Measurements from ENCODE around the gene SSPN.
"Not testable (repeated sequence)": the region's sequence is repeated elsewhere in the genome, so short reads cannot be mapped to it uniquely, and the experiment has no call there.

Gene SSPN

DNA sequence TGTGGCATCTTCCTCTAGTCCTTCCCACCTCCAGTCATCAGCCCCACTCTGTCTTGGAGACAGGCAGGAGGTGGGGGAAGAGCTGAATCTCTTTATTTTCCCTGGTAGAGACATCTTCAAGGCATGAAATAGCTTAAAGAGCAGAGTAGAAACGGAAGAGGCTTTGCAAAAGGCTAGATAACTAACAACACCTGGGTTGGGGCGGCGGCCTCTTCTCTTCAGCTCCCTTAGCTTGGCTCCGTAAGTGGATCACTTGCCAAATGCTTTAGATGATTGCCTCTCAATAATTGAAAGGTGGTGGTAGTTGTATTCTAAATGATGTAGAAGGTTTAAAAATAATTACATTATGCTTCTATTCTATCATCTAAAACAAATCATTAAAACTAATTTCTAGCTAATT, 36.1 kb downstream of the SSPN start:
- no peak for DNase-seq

DNA sequence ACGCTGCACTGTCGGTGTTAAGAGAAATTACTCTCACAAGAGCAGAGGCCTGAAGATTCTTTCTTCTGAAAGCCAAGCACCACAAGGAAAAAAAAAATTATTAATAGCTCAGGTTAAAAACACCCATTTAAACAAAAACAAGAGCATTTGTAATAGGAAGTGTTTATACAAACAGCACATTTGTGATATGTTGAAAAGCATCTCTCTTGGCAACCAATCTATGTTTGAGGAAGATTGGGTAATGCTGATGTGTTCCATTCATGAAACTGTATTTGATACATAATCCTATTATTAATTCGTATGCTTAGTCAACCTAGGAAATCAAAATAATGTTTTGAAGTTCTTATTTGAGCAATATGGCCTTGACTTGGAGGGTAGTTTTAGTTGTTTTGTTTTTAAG, 36.5 kb downstream of the SSPN start:
- no peak for DNase-seq

DNA sequence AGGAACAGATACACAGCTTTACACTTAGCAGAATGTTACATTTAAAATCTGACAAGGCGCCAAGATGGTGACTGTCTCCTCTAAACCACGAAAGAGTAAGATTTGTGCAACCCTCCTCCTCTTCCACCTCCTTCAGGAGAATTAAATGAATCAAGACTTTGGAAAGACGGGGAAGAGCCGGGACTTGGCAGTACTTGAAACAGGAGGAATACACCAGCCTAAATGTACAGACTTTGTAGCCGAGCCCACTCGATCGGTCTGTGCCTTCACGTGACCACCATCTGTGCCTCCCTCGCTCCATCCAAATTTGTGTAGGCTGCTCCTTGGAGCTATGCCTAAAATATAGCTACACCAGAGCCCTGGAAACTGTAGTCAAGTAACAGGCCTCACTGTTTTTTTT, 38.3 kb downstream of the SSPN start:
- no peak for DNase-seq

DNA sequence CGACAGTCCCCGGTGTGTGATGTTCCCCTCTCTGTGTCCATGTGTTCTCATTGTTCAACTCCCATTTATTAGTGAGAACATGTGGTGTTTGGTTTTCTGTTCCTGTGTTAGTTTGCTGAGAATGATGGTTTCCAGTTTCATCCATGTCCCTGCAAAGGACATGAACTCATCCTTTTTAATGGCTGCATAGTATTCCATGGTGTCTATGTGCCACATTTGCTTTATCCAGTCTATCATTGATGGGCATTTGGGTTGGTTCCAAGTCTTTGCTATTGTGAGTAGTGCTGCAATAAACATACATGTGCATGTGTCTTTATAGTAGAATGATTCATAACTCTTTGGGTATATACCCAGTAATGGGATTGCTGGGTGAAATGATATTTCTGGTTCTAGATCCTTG, 40.1 kb downstream of the SSPN start:
- not testable (repeated sequence) for DNase-seq

DNA sequence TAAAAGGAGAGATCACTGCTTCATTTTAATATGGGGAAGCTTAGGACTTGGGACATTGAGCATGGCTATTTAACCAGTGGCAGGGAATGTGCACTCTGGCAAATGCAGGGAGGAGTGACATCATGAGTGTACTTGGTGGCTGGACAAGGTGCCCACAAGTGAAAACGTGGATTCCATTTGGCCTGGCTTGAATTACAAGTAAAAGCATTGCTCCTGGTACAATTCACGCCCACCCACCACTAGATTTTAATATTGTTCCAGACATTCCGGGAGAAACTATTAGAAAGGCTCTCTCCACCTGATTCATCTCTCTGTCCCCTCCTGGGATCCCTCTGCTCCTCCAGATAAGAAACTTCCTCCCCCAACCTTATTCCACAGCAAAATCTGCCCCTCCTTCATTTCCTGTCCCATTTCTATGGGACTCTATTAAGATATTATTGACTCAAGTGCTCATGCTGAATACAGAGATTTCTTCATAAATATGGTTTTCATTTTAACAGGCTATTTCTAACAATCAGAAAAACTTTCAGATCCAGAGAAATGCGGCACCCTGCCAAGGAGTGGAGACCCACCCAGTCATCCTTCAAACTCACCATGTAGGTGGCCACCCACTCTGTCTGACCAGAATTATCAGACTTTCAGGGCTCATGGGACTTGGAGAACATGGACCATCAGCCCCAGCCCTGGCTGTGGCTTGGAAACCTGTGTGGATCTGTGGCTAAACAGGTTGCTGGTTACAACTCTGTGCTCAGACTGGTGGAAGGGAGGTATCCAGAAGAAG, 43.2 kb downstream of the SSPN start:
- no peak for DNase-seq

DNA sequence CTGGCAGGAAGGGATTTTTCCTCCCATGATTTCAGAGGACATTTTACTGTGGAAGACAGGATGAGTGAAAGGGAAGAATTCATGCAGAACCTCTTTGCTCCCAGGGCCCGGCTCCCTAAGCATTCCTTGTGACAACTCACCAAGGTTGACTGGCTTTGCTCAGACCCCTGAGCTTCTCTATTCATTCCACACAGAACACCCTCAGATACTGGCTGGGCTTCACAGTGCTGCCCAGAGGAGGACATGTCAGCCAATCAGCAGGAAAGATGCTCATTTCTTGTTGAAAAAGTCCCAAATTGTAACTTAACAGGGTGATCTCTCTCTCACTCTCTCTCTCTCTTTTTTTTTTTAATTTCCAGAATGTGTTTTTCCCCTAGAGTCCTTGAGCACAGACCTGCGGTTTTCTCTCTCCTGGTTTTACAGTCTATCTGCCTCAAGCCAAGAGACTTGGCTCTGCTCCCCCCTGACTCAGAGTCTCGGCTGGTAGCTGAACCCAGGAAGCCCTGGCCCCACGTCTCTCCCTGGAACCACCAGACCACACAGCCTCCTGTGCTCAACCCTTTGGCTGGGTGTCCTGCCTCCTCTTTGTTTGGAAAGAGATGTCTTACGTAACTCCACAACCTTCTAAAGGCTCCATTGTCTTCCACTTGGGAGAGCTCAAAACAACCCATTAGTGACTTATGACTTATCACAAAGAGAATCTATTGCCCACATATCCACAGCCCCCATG, 43.9 kb downstream of the SSPN start:
- DNase-seq: no peak

DNA sequence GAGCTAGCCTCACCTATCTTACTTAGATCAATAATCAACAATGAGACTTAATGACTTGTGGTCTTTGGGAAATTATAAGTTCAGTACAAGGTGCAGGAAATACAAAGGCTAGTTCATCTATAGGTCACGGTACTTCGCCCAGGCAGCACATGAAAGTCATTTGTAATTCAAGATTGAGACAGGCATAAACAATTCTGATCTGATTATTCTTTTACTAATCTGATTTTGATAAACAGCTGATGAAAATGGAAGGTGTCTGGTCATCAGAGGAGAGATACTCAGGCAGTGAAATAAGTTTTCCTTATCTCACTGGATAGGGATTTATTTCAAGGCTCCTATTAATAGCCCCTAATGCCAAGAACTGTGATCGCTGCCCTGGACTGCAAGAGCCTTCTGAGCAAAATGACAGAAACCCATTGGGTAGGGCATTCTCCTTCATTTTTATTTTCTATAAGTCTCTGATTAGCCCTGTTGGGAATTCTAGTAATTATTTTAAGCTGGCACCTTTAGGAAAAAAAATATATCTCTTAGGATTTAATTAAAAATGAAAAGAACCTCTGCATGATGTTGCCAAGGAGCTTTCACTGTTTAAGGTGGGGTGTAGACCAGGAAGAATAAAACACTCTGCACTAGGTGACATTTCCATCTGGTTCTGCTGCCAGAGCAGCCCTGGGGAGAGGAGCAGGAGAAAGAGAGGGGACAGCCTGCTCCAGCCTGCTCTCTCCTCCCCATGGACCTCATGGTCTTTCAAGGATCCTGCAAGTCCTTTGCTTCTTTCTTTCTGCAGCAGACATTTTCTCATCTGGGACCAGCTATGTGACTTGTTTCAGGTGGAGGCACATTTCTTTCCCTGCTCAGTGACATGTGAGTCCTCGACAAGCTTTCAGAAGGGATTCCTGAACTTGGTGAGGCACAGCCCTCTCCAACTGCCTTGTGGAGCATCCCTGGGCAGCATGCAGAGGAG, 44.8 kb downstream of the SSPN start:
- no peak for DNase-seq

DNA sequence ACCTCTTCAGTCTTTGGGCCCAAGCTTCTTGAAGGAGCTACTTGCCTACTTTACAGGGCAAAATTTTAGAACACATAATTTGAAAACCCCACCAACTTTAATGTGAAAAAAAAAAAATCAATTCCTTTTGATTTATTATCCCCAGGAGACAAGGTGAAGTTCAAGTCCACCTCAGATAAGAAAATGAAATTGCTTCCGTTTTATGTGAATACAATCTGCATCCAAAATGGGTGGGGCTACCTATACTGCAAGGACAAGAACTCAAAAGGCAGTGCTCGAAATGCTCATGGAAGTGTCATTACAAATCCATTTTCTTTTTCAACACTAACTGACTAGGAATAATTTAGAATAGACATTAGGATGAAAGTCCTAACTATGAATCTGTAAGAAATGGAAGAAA, 45.7 kb downstream of the SSPN start:
- DNase-seq: no peak

DNA sequence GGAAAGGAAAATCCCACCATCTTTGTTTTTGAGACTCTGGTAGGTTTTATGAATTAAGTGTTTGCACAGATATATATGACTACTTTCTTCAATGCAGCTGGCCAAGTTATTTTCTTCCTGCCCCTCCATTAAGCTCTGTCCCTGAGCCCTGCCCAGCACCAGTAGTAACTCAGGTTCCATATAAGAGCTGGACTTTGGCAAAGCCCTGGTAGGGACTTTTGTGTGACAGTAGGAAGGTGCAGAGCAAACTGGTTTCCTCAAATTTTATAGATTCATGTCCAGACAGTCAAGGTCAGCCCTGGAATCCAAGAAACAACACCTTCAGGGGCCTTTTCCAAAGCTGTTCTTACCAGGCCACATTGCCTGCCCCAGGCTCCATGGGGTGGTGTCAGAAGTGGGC, 47.3 kb downstream of the SSPN start:
- no peak for DNase-seq

DNA sequence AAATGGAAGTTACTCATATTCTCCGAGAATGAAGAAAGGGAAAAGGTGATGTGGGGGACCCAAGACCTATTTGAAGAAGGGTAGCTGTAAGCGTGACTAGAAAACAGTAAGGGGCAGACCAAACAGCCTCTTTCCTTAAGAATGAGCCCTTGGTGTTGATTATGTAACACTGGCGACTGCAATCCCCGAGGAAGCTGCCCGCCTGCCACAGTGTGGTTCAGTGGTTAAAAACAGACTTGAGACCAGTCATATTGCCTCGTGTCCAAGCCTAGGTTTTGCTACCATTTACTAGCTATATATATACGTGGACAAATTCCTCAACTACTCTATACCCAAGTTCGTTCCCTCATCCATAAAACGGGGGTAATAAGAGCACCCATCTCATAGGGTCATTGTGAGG, 49.1 kb downstream of the SSPN start:
- DNase-seq: no peak

DNA sequence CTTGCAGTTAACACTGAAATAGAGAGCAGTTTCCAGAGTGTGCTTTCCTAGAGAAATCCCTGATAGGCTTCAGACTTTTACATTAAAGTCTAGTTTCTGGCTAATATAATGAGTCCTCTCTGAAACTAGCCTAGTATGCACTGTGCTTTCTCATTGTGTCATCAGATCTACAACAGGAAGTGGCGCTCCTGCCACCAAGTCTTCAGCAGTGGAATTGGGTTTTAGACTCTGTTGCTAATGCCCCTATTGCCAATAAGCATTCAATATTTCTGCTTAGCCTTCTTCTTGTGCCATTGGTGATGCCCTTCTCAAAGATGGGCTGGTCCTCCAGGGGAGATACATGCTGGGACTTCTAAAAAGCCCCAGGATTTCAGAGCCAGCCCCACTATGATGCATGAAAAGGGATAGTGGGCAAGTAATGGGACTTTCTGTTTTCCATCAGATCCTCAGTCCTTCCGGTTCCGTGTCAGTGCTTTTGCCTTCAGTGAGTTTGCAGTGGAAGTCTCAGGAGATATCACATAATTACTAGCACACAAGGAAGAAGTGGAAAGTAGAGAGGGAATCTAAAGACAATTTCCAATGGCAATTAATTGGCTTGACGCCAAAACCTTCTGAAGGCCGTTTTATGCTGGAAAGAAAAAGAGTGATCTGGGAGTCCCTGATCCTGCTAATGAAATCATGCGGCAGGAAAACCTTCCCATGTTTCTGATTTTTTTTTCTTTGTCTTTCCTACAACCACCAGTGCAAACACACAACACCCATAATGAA, 50.0 kb downstream of the SSPN start:
- DNase-seq: no peak

DNA sequence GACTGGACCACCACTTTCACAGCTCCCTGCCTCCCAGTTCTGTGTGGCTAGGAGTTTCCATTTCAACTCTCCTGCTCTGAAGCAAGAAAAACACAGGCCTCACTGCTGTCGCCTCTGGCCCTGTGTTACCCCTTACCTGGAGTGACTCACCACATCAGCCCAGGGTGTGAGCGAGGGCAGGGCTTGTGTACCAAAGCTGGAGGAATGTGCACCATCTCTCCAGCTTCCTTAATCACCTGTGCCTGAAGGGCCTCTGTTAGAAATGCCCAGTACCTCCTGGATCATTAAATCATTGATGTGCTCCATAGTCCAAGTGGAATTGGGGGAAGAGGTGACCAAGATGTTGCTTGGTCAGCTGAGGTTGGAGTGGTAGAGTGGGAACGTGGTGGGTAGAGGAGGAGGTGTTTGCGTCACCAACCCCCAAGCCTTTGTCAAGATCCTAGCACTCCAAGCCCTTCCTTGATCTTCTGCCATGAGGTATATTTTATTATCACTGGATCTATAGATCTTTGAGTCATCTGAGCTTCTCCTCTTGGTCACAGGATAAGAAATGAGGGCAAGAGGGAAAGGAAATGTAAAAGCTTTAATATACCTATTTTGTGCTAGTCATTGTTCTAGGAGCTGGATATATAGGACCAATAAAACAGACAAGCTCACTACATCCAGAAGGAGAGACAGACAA, 51.3 kb downstream of the SSPN start:
- no peak for DNase-seq

DNA sequence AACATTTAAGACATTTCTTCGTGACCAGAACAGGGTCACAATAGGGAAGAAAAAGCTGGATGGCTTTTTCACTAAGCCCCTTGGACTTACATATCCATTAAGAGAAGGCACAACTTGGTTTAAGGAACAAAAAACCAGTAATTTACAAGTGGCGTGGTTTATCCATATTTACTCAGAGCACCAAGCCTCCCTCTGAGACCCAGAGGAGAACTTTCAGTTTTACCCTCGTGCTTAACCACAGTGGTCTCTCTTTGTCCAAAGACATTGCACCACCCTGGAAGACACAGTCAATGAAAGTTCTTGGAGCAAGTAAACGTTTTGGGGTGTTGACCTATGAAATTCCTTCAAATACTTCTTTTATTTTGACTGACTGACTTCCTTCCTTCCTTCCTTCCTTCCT, 52.5 kb downstream of the SSPN start:
- DNase-seq: no peak

DNA sequence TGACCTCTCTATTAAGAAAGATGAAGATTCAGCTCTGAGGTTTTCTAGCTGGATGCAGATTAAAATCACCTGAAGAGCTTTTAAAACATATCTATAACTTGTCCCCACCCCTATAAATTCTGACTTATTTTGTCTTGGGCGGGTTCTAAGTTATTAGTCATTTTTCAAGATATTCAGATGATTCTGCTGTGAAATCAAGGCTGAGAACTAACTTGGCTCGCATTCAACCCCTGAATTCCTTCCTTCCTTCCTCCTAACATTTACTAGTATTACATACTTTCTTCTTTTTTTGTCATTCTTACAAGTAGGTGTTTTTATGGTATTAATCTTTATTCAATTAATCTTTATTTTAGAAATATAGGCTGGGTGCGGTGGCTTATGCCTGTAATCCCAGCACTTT, 55.4 kb downstream of the SSPN start:
- no peak for DNase-seq

DNA sequence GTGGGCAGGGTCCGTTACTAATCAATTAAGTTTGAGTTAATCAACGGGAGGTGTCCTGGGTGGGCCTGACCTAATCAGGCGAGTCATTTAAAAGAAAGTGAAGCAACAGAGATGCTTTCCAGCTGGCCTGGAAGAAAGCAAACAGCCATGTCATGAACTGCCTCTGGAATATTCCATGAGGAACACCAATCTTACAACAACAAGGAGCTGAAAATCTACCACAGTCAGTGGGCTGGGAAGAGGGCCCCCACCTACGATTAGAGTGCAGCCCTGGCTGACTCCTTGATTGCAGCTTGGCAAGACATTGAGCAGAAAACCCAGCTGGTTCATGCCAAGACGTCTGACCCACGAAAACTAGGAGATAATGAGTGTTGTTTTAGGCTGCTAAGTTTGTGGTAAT, 56.2 kb downstream of the SSPN start:
- no peak for DNase-seq

DNA sequence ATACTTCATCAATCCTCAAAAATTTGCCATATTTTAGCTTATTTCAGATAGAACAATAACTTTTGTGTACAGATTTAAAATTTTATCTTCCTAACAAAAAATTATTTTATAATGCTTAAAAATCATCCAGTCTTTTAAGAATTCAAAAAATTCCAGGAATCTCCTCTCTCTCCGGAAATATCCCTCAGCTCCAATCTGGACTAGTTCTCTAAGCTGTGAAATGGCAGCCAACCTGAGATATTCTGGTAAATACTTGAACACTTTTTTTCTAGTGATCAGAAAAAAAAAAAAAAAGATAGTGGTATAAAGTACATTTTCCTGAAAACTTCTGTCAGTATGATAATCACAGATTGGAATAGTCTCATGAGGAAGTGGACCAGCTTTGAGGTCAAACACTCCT, 57.6 kb downstream of the SSPN start:
- no peak for DNase-seq

DNA sequence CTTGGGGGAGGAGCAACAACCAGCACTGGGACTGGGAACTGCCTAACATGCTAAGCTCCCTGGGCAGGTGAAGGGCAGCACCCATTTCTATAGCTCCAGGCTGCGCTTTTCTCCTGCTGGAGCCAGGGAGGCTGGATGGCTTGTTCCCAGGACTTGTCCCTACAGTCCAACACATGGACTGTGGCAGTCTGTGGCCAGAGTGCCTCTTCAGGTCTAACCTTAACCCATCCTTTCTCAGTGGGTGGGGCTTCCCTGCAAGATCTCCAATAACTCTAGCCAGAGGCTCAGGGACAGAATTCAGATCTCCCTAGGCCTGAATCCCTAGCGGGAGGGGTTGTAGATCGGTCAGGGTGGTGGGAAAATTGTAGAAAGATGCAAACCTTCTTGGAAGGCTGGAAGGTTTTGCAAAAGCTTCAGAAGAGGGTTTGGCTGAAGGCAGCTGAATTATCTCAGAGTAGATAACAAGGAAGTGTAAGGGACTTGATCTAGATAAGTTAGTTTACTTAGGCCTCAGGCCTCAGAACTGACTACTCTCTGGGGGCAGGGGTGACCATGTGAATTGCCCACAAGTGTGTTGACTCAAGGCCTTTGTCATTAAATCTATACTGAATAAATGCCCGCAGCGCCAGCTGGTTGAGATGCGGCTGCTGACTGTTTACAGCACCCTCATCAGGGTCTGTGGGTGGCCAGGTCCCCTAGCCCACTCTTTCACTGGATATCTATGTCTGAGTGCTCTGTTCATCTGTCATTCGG, 60.7 kb downstream of the SSPN start:
- DNase-seq: no peak

DNA sequence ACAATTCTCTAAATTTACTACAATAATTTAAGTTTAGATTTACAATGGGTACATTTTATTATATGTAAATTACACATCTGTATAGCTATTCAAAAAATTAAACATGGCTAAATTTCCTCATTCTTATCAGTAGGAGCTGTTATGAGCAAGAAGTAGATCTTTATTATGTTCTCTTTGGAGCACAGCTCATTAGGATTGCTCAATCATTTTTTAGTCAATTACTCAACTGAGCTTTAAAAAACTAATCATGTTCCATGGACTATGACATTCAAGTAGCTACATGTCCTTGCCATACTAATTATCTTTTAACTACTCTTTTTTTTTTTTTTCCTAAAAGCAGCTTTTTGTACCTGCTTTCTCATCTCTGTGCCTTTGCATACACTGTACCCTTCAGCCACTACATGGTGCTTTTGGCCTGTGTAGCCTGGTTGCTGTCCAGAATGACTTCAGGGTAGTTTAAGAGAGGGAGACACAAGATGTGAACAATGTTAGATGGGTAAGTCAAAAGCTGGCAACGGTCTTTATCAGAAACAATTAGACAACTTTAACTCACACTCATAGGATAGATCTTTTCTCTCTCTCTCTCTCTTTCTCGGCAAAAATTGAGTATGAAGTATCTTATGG, 69.0 kb downstream of the SSPN start:
- no peak for DNase-seq

DNA sequence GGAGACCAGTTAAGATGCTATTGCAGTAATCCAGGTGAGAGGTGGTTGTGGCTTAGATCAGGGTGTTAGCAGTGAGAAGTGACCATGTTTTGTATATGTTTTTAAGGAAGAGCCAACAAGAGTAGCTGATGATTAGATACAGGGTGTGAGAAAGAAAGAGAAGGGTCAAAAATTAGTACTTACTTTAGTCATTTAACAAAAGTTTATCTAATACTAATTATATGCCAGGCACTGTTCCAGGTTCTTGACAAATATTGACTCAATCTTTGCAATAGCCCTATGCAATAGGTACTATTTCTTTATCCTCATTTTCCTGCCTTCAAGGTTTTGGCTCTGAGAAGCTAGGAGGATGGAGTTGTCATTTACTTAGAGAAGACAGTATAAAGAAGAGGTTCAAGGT, 70.2 kb downstream of the SSPN start:
- DNase-seq: no peak

DNA sequence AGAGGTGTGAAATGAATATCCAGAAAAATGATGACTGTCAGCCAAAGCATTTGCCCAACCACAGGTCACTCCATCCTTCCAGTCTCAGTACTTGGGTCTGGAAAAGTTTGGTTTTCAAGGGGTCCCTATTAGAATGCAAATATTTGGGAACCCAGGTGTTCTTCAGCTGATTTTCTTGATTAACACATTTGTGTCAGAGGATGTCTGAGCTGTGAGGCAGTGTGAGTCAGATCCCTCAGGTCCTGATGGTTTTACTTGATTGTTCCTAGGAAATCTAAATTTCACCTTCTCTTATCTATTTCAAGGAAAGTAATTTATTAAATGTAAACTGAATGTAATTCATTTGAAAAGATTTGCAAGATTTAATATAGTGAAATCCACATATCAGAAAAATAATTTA, 71.5 kb downstream of the SSPN start:
- no peak for DNase-seq
